ENCODE data around the gene NTRK3.

GRCh38 chr15:87962428-87962827 lies 294.1 kb downstream of the NTRK3 start:
- TF ChIP-seq EZH2 (IDR thresholded peaks at IDR 0.05; ENCODE audit: low read length, unreplicated experiment) = no peak
- no peak for TF ChIP-seq CTCF (conservative IDR thresholded peaks at IDR 0.05; ENCODE audit: low read depth, low read length)

Data from PC-3 (cell line).